ENCODE measurements around the gene PRAMEF26.
"Not testable (repeated sequence)": the region's sequence is repeated elsewhere in the genome, so short reads cannot be mapped to it uniquely, and the experiment has no call there.

- not testable (repeated sequence) for TF ChIP-seq EZH2 (IDR thresholded peaks at IDR 0.05); POLR2AphosphoS5 (IDR thresholded peaks at IDR 0.05; ENCODE audit: borderline replicate concordance, low read depth, low read length)
These were observed 15.7 kb upstream of the PRAMEF26 start, which contains the start of gene PRAMEF9 for GRCh38 chr1:13171548-13171947.

Measured in SK-N-MC (cell line).